Measurements from ENCODE around the gene GABARAP.
A peak's percentile ranks its signal among the peaks of the same experiment; 100 is the strongest.

GABARAP gene

GRCh38 chr17:7241783-7242716, at the start of gene GABARAP:
TSS of gene GABARAP (minus strand) at chr17:7242449. CDS start at chr17:7242330, 119 bp downstream.
- ATAC-seq (ENCODE audit: low read depth) (peak; percentile 25), DNase-seq (ENCODE audit: low spot score in 2 of 2) (peak; percentile 96 to 97)
- H3K27me3 Mint-ChIP-seq = no peaks in the 10 kb centered on the region
- peak within 1 kb of the TSS; percentile 100 for H3K4me3 Mint-ChIP-seq
- H3K4me1 Mint-ChIP-seq = peaks cover 31% of the 10 kb centered on the region
- no peaks in the 10 kb centered on the region for H3K9me3 Mint-ChIP-seq
- peaks cover 25% of the 10 kb centered on the region for H3K36me3 Mint-ChIP-seq
- peak within 1 kb of the TSS; percentile 100 for H3K27ac Mint-ChIP-seq

GRCh38 chr17:7290685-7291084, 48.4 kb upstream of the GABARAP start:
- Mint-ChIP-seq H3K27ac (no peak overlapping the region), H3K4me1 (peaks cover 9% of the 10 kb centered on the region), H3K36me3 (no peaks in the 10 kb centered on the region), H3K9me3 (no peaks in the 10 kb centered on the region), H3K27me3 (peaks cover 10% of the 10 kb centered on the region), H3K4me3 (no peak overlapping the region)
- DNase-seq (ENCODE audit: low spot score in 2 of 2) = no peak
- no peak for ATAC-seq (ENCODE audit: low read depth)

DNA sequence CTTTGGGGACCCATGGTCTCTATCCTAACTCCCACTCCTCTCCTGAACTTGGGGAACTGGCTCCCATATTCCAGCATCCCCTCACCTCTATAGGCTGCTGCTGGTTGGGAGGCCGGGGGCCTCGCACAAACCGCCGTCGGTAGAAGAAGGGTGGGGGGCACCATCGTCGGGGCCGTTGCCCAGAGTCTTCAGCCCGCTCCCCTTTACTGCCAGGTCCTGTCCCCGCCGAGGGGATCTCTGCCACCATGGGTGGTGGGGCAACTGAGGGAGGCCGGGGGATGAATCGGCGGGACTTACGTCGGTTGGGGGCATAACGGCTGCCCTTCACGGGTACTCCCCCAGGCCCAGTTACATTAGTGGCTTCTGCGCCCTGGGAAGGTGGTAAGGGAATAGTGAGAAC, 47.9 kb upstream of the GABARAP start:
- peaks cover 10% of the 10 kb centered on the region for H3K27me3 Mint-ChIP-seq
- no peaks in the 10 kb centered on the region for H3K9me3 Mint-ChIP-seq
- DNase-seq (ENCODE audit: low spot score in 2 of 2) (no peak), ATAC-seq (ENCODE audit: low read depth) (no peak)
- H3K36me3 Mint-ChIP-seq = no peaks in the 10 kb centered on the region
- no peak overlapping the region for H3K27ac Mint-ChIP-seq
- no peak overlapping the region for H3K4me3 Mint-ChIP-seq
- H3K4me1 Mint-ChIP-seq = peaks cover 7% of the 10 kb centered on the region

GRCh38 chr17:7289256-7290032, 47.2 kb upstream of the GABARAP start:
- no peaks in the 10 kb centered on the region for H3K36me3 Mint-ChIP-seq
- H3K27me3 Mint-ChIP-seq = peaks cover 8% of the 10 kb centered on the region
- DNase-seq (ENCODE audit: low spot score in 2 of 2) (no peak), ATAC-seq (ENCODE audit: low read depth) (no peak)
- no peaks in the 10 kb centered on the region for H3K9me3 Mint-ChIP-seq
- H3K4me3 Mint-ChIP-seq = no peak overlapping the region
- peaks cover 3% of the 10 kb centered on the region for H3K4me1 Mint-ChIP-seq
- H3K27ac Mint-ChIP-seq = no peak overlapping the region

DNA sequence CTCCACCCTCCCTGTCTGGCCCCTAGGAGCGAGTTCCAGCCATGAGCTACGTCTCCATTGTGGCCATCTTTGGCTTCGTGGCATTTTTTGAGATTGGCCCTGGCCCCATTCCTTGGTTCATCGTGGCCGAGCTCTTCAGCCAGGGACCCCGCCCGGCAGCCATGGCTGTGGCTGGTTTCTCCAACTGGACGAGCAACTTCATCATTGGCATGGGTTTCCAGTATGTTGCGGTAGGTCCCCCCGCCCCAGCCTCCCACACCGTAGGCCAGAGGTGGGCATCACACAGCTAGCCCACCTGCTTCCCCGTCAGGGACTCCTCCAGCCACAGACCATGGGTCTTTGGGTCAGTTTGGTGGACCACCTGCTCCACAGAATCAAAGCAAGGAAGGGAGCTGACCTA, 43.4 kb upstream of the GABARAP start:
- DNase-seq (ENCODE audit: low spot score in 2 of 2) (no peak), ATAC-seq (ENCODE audit: low read depth) (no peak)
- no peaks in the 10 kb centered on the region for H3K36me3 Mint-ChIP-seq
- H3K4me1 Mint-ChIP-seq = peaks cover 10% of the 10 kb centered on the region
- no peak overlapping the region for H3K4me3 Mint-ChIP-seq
- H3K27ac Mint-ChIP-seq = no peak overlapping the region
- H3K27me3 Mint-ChIP-seq = peaks cover 23% of the 10 kb centered on the region
- no peaks in the 10 kb centered on the region for H3K9me3 Mint-ChIP-seq

- ATAC-seq (ENCODE audit: low read depth) (no peak), DNase-seq (ENCODE audit: low spot score in 2 of 2) (no peak)
- Mint-ChIP-seq H3K4me1 (peaks cover 17% of the 10 kb centered on the region), H3K9me3 (no peaks in the 10 kb centered on the region), H3K27me3 (peaks cover 22% of the 10 kb centered on the region), H3K4me3 (no peak overlapping the region), H3K36me3 (no peaks in the 10 kb centered on the region), H3K27ac (no peak overlapping the region)
These were observed 42.7 kb upstream of the GABARAP start for GRCh38 chr17:7284911-7285310.

DNA sequence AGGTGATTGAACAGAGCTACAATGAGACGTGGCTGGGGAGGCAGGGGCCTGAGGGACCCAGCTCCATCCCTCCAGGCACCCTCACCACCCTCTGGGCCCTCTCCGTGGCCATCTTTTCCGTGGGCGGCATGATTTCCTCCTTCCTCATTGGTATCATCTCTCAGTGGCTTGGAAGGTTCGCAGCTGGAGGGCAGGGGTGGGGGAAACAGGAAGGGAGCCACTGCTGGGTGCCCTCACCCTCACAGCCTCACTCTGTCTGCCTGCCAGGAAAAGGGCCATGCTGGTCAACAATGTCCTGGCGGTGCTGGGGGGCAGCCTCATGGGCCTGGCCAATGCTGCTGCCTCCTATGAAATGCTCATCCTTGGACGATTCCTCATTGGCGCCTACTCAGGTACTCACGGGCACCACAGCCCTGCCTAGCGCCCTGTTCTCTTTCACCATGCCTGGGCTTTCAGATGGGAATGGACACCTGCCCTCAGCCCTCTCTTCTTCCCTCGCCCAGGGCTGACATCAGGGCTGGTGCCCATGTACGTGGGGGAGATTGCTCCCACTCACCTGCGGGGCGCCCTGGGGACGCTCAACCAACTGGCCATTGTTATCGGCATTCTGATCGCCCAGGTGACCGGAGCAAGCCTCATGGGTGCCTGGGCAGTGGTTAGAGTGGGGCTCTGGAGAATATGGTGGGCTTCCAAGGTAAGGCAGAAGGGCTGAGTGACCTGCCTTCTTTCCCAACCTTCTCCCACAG, 41.4 kb upstream of the GABARAP start:
- H3K27ac Mint-ChIP-seq = no peak overlapping the region
- no peaks in the 10 kb centered on the region for H3K36me3 Mint-ChIP-seq
- H3K4me3 Mint-ChIP-seq = no peak overlapping the region
- ATAC-seq (ENCODE audit: low read depth) (no peak), DNase-seq (ENCODE audit: low spot score in 2 of 2) (no peak)
- peaks cover 17% of the 10 kb centered on the region for H3K4me1 Mint-ChIP-seq
- no peaks in the 10 kb centered on the region for H3K9me3 Mint-ChIP-seq
- peaks cover 21% of the 10 kb centered on the region for H3K27me3 Mint-ChIP-seq

DNA sequence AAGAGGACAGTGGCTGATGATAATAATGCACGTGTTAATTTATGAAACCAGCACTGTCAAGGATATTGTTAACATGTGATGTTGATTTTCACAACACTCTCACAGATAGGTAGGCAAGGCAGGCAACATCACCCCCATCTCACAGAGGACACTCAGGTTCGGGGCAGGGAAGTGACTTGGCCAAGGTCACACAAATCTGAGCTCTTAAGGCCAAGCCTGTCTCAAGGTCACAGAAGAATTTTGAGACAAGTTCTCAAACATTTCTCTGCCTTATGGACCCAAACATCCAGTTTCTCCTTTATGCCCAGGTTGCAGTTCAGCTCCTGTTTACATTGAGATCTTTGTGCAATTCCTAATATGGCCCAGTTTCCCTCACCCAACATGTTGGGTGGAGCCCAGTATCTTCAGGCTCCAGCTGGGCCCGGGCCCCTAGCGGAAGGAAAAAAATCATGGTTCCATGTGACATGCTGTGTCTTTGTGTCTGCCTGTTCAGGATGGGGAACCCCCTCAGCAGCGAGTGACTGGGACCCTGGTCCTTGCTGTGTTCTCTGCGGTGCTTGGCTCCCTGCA, 40.6 kb upstream of the GABARAP start:
- ATAC-seq (ENCODE audit: low read depth) (no peak), DNase-seq (ENCODE audit: low spot score in 2 of 2) (no peak)
- H3K27ac Mint-ChIP-seq = no peak overlapping the region
- H3K36me3 Mint-ChIP-seq = no peaks in the 10 kb centered on the region
- peaks cover 17% of the 10 kb centered on the region for H3K27me3 Mint-ChIP-seq
- H3K4me1 Mint-ChIP-seq = peaks cover 17% of the 10 kb centered on the region
- peak overlapping the region; percentile 29 for H3K4me3 Mint-ChIP-seq
- no peaks in the 10 kb centered on the region for H3K9me3 Mint-ChIP-seq

DNA sequence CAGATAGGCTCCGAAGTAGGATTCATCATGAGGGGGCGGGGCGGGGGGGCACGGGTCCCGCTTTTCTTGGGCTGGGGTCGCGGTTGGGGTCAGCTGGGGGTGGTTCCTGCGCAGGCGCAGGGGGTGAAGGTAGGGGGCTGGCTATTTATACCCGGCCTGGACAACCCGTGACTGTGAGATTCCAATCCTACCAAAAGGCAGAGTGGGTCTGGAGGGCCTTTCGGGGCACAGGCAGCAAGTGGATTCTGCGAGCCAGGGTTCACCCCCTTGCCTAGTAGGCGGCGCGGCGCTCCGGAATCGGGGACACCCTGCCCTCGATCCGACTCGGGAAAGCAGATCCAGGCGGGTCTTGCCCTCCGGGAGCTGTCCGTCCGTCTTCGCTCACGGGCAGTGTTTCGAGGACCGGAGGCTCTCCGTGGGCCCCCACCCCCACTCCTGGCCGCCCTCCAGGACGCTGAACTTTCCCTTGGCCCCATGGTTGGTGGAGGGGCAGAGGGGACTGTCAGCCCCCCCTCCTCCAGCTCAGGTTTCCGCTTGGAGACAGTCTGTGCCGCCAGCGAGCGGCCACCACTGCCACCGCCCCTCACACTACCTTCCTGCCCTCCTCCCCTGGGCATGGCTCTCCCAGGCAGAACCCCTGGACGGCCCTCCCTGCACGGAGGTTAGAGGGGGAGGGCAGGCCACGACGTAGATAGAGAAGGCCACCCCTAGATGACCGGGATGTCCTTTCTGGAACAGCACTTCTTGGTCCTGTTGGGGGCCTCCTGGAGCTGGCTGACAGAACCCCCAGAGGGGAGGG, 39.9 kb upstream of the GABARAP start:
- no peaks in the 10 kb centered on the region for H3K9me3 Mint-ChIP-seq
- H3K4me1 Mint-ChIP-seq = peaks cover 17% of the 10 kb centered on the region
- H3K4me3 Mint-ChIP-seq = peak overlapping the region; percentile 85
- peak in 1 of 2 donors; percentile 27 for DNase-seq (ENCODE audit: low spot score in 2 of 2)
- H3K27ac Mint-ChIP-seq = no peak overlapping the region
- ATAC-seq (ENCODE audit: low read depth) = no peak
- H3K27me3 Mint-ChIP-seq = peaks cover 15% of the 10 kb centered on the region
- no peaks in the 10 kb centered on the region for H3K36me3 Mint-ChIP-seq

DNA sequence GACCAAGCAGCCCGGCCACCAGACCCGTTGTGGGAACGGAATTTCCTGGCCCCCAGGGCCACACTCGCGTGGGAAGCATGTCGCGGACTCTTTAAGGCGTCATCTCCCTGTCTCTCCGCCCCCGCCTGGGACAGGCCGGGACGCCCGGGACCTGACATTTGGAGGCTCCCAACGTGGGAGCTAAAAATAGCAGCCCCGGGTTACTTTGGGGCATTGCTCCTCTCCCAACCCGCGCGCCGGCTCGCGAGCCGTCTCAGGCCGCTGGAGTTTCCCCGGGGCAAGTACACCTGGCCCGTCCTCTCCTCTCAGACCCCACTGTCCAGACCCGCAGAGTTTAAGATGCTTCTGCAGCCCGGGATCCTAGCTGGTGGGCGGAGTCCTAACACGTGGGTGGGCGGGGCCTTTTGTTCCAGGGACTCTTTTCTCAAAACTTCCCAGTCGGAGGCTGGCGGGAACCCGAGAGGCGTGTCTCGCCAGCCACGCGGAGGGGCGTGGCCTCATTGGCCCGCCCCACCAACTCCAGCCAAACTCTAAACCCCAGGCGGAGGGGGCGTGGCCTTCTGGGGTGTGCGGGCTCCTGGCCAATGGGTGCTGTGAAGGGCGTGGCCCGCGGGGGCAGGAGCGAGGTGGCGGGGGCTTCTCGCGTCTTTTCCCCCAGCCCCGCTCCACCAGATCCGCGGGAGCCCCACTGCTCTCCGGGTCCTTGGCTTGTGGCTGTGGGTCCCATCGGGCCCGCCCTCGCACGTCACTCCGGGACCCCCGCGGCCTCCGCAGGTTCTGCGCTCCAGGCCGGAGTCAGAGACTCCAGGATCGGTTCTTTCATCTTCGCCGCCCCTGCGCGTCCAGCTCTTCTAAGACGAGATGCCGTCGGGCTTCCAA, 39.1 kb upstream of the GABARAP start, which contains the start of gene SLC2A4:
Gene SLC2A4, plus strand, starts transcription at position 645 of the 879 bp plus-strand sequence. Its CDS starts 217 bp downstream, at position 862.
- H3K27ac Mint-ChIP-seq = no peak within 1 kb of the TSS
- H3K4me1 Mint-ChIP-seq = peaks cover 17% of the 10 kb centered on the region
- peak within 1 kb of the TSS; percentile 85 for H3K4me3 Mint-ChIP-seq
- no peaks in the 10 kb centered on the region for H3K9me3 Mint-ChIP-seq
- DNase-seq (ENCODE audit: low spot score in 2 of 2) = peak; percentile 53 to 68
- no peaks in the 10 kb centered on the region for H3K36me3 Mint-ChIP-seq
- peaks cover 15% of the 10 kb centered on the region for H3K27me3 Mint-ChIP-seq
- ATAC-seq (ENCODE audit: low read depth) = peak; percentile 65

GRCh38 chr17:7280519-7281073, 38.3 kb upstream of the GABARAP start:
- no peak overlapping the region for H3K27ac Mint-ChIP-seq
- peak; percentile 82 for ATAC-seq (ENCODE audit: low read depth)
- H3K4me3 Mint-ChIP-seq = peak overlapping the region; percentile 79
- H3K27me3 Mint-ChIP-seq = peaks cover 15% of the 10 kb centered on the region
- no peaks in the 10 kb centered on the region for H3K9me3 Mint-ChIP-seq
- no peaks in the 10 kb centered on the region for H3K36me3 Mint-ChIP-seq
- DNase-seq (ENCODE audit: low spot score in 2 of 2) = peak; percentile 80 to 89
- H3K4me1 Mint-ChIP-seq = peaks cover 17% of the 10 kb centered on the region

DNA sequence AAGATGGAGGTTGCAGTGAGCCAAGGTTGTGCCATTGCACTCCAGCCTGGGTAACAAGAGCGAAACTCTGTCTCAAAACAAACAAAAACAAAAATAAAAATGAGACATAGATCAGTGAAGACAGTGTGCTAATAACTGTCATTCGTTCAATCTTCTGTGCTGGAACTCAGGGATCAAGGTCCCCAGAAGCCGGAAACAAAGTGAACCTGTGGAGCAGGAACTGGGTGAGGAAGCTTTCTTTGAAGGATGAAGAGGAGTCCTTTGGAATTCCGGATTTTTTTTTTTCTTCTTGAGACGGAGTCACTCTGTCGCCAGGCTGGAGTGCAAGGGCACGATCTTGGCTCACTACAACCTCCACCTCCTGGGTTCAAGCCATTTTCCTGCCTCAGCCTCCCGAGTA, 37.2 kb upstream of the GABARAP start:
- no peaks in the 10 kb centered on the region for H3K9me3 Mint-ChIP-seq
- no peak for DNase-seq (ENCODE audit: low spot score in 2 of 2)
- peaks cover 17% of the 10 kb centered on the region for H3K4me1 Mint-ChIP-seq
- H3K27me3 Mint-ChIP-seq = peaks cover 15% of the 10 kb centered on the region
- no peaks in the 10 kb centered on the region for H3K36me3 Mint-ChIP-seq
- H3K4me3 Mint-ChIP-seq = no peak overlapping the region
- H3K27ac Mint-ChIP-seq = no peak overlapping the region
- no peak for ATAC-seq (ENCODE audit: low read depth)

All from memory B cell (primary cell).